ENCODE results near the gene CCDC74B.
"Not testable (repeated sequence)": the region's sequence is repeated elsewhere in the genome, so short reads cannot be mapped to it uniquely, and the experiment has no call there.

GRCh38 chr2:130139331-130140280 is 5.3 kb downstream of the CCDC74B start:
- not testable (repeated sequence) for TF ChIP-seq CTCF (conservative IDR thresholded peaks at IDR 0.05; ENCODE audit: low read length); EZH2phosphoT487 (IDR thresholded peaks at IDR 0.05; ENCODE audit: borderline replicate concordance)

Data from Loucy (cell line).